ENCODE data around the gene SLC24A5. TPM values are rescaled to one million over a fixed set of nuclear protein-coding genes. Genes with fewer than 3 reads are reported as not detected.

SLC24A5 gene
- total and polyA plus RNA-seq, 7 experiments from 2014 or later, result not detected

GRCh38 chr15:48132874-48133273 lies 12.1 kb downstream of the SLC24A5 start:
- Mint-ChIP-seq H3K4me3 (no peak overlapping the region), H3K27me3 (peaks cover 0 to 13% (median 6%) of the 10 kb centered on the region in 5 donors), H3K36me3 (no peaks in the 10 kb centered on the region), H3K4me1 (peaks cover 0 to 2% (median 0%) of the 10 kb centered on the region in 7 donors), H3K9me3 (peaks cover 0 to 4% (median 0%) of the 10 kb centered on the region in 11 donors), H3K27ac (no peak overlapping the region)
- POLR2A ChIA-PET, result no interaction called here
- H3K4me3 ChIP-seq (ENCODE audit: low read length), result no peak overlapping the region
- intact Hi-C loops (cut with micrococcal nuclease), result no loop called here
- ATAC-seq, result no peak
- no peak overlapping the region for H3K27ac ChIP-seq (ENCODE audit: low read depth, low read length)
- H3K36me3 ChIP-seq (ENCODE audit: control insufficient read depth in 2 of 3, insufficient read depth in 3 of 3, low read length in 3 of 3), result no peaks in the 10 kb centered on the region
- no peaks in the 10 kb centered on the region for H3K27me3 ChIP-seq (ENCODE audit: control insufficient read depth in 2 of 2, insufficient read depth in 2 of 2, low read length in 2 of 2)
- no peaks in the 10 kb centered on the region for H3K4me1 ChIP-seq (ENCODE audit: control insufficient read depth in 2 of 2, insufficient read depth in 2 of 2, low read length in 2 of 2)
- no peak for DNase-seq
- CTCF ChIA-PET, result no interaction called here
- H3K9me3 ChIP-seq (ENCODE audit: control insufficient read depth in 2 of 3, low read length in 3 of 3), result no peaks in the 10 kb centered on the region

GRCh38 chr15:48143856-48144255 lies 23.1 kb downstream of the SLC24A5 start:
- DNase-seq (no peak), ATAC-seq (no peak)
- ChIA-PET CTCF (no interaction called here), POLR2A (no interaction called here)
- peaks cover 0 to 8% (median 5%) of the 10 kb centered on the region in 5 donors for H3K36me3 Mint-ChIP-seq
- intact Hi-C loops (cut with micrococcal nuclease), result no loop called here
- Histone ChIP-seq H3K9me3 (ENCODE audit: control insufficient read depth in 2 of 3, low read length in 3 of 3) (no peaks in the 10 kb centered on the region), H3K4me1 (ENCODE audit: control insufficient read depth in 2 of 2, insufficient read depth in 2 of 2, low read length in 2 of 2) (no peaks in the 10 kb centered on the region), H3K36me3 (ENCODE audit: control insufficient read depth in 2 of 3, insufficient read depth in 3 of 3, low read length in 3 of 3) (no peaks in the 10 kb centered on the region), H3K27ac (ENCODE audit: low read depth, low read length) (no peak overlapping the region), H3K27me3 (ENCODE audit: control insufficient read depth in 2 of 2, insufficient read depth in 2 of 2, low read length in 2 of 2) (no peaks in the 10 kb centered on the region), H3K4me3 (ENCODE audit: low read length) (no peak overlapping the region)
- no peaks in the 10 kb centered on the region for H3K9me3 Mint-ChIP-seq
- H3K27ac Mint-ChIP-seq, result no peak overlapping the region
- peaks cover 0 to 9% (median 0%) of the 10 kb centered on the region in 7 donors for H3K4me1 Mint-ChIP-seq
- H3K4me3 Mint-ChIP-seq, result no peak overlapping the region
- no peaks in the 10 kb centered on the region for H3K27me3 Mint-ChIP-seq

DNA sequence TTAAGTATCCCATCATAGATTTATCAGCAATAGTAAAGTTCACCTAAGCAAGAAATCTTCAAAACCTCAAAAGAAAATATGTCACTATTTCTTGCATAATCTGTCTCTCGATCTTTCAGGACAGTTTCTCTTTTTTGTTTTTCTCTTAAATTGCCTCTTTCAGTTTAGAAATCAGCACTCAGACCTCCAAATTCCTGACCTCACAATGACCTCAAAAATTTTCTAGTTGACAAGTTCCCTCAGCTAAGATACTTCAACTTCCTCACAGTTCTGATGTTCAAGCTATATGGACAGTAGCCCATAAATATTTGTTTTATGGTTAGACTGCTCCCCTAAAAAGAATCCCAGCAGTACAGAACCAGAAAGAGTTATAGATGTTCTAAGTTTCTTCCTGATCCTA lies 24.1 kb downstream of the SLC24A5 start:
- Histone ChIP-seq H3K4me3 (ENCODE audit: low read length) (no peak overlapping the region), H3K27ac (ENCODE audit: low read depth, low read length) (no peak overlapping the region), H3K36me3 (ENCODE audit: control insufficient read depth in 2 of 3, insufficient read depth in 3 of 3, low read length in 3 of 3) (no peaks in the 10 kb centered on the region), H3K4me1 (ENCODE audit: control insufficient read depth in 2 of 2, insufficient read depth in 2 of 2, low read length in 2 of 2) (no peaks in the 10 kb centered on the region), H3K27me3 (ENCODE audit: control insufficient read depth in 2 of 2, insufficient read depth in 2 of 2, low read length in 2 of 2) (no peaks in the 10 kb centered on the region), H3K9me3 (ENCODE audit: control insufficient read depth in 2 of 3, low read length in 3 of 3) (no peaks in the 10 kb centered on the region)
- no peak overlapping the region for H3K4me3 Mint-ChIP-seq
- intact Hi-C loops (cut with micrococcal nuclease), result no loop called here
- no peaks in the 10 kb centered on the region for H3K27me3 Mint-ChIP-seq
- ATAC-seq (no peak), DNase-seq (no peak)
- H3K4me1 Mint-ChIP-seq, result peaks cover 0 to 9% (median 0%) of the 10 kb centered on the region in 7 donors
- peaks cover 0 to 1% (median 0%) of the 10 kb centered on the region in 11 donors for H3K9me3 Mint-ChIP-seq
- peaks cover 0 to 11% (median 9%) of the 10 kb centered on the region in 5 donors for H3K36me3 Mint-ChIP-seq
- POLR2A ChIA-PET, result no interaction called here
- CTCF ChIA-PET, result no interaction called here
- no peak overlapping the region for H3K27ac Mint-ChIP-seq

DNA sequence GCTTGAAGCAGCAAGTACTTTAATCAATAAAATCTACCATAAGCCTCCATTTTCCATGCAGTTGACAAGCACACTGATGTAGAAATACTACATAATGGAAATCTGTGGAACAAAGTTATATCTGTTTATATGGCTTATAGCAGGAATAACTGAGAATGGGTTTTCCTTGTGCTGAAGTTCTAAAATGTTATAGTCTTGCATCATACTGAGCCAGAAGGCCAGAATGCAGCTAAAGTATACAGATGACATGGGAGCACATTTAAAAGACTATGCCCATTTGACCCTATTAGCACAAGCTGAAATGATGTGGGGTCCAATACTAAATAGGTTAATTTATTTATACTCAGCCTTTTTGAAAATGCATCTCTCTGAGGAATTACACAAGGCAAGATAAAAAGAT lies 25.1 kb downstream of the SLC24A5 start:
- Mint-ChIP-seq H3K4me3 (no peak overlapping the region), H3K9me3 (peaks cover 0 to 1% (median 0%) of the 10 kb centered on the region in 11 donors), H3K27me3 (no peaks in the 10 kb centered on the region), H3K36me3 (peaks cover 0 to 14% (median 9%) of the 10 kb centered on the region in 5 donors), H3K4me1 (peaks cover 0 to 9% (median 0%) of the 10 kb centered on the region in 7 donors), H3K27ac (no peak overlapping the region)
- ChIA-PET CTCF (no interaction called here), POLR2A (no interaction called here)
- Histone ChIP-seq H3K36me3 (ENCODE audit: control insufficient read depth in 2 of 3, insufficient read depth in 3 of 3, low read length in 3 of 3) (no peaks in the 10 kb centered on the region), H3K9me3 (ENCODE audit: control insufficient read depth in 2 of 3, low read length in 3 of 3) (no peaks in the 10 kb centered on the region), H3K27me3 (ENCODE audit: control insufficient read depth in 2 of 2, insufficient read depth in 2 of 2, low read length in 2 of 2) (no peaks in the 10 kb centered on the region), H3K4me3 (ENCODE audit: low read length) (no peak overlapping the region), H3K4me1 (ENCODE audit: control insufficient read depth in 2 of 2, insufficient read depth in 2 of 2, low read length in 2 of 2) (no peaks in the 10 kb centered on the region), H3K27ac (ENCODE audit: low read depth, low read length) (no peak overlapping the region)
- no peak for ATAC-seq
- intact Hi-C loops (cut with micrococcal nuclease), result no loop called here
- DNase-seq, result no peak

- DNase-seq (no peak), ATAC-seq (no peak)
- no peaks in the 10 kb centered on the region for H3K27me3 Mint-ChIP-seq
- peaks cover 0 to 20% (median 12%) of the 10 kb centered on the region in 5 donors for H3K36me3 Mint-ChIP-seq
- no peak overlapping the region for H3K4me3 ChIP-seq (ENCODE audit: low read length)
- peaks cover 0 to 1% (median 0%) of the 10 kb centered on the region in 11 donors for H3K9me3 Mint-ChIP-seq
- no peak overlapping the region for H3K27ac Mint-ChIP-seq
- H3K4me3 Mint-ChIP-seq, result no peak overlapping the region
- peaks cover 0 to 9% (median 0%) of the 10 kb centered on the region in 7 donors for H3K4me1 Mint-ChIP-seq
- ChIA-PET POLR2A (no interaction called here), CTCF (no interaction called here)
- H3K27ac ChIP-seq (ENCODE audit: low read depth, low read length), result no peak overlapping the region
- no peaks in the 10 kb centered on the region for H3K4me1 ChIP-seq (ENCODE audit: control insufficient read depth in 2 of 2, insufficient read depth in 2 of 2, low read length in 2 of 2)
- intact Hi-C loops (cut with micrococcal nuclease), result no loop called here
- no peaks in the 10 kb centered on the region for H3K36me3 ChIP-seq (ENCODE audit: control insufficient read depth in 2 of 3, insufficient read depth in 3 of 3, low read length in 3 of 3)
- no peaks in the 10 kb centered on the region for H3K27me3 ChIP-seq (ENCODE audit: control insufficient read depth in 2 of 2, insufficient read depth in 2 of 2, low read length in 2 of 2)
- no peaks in the 10 kb centered on the region for H3K9me3 ChIP-seq (ENCODE audit: control insufficient read depth in 2 of 3, low read length in 3 of 3)
Measured at GRCh38 chr15:48147358-48147757, 26.6 kb downstream of the SLC24A5 start.

GRCh38 chr15:48149858-48150257 lies 29.1 kb downstream of the SLC24A5 start:
- Histone ChIP-seq H3K27me3 (ENCODE audit: control insufficient read depth in 2 of 2, insufficient read depth in 2 of 2, low read length in 2 of 2) (no peaks in the 10 kb centered on the region), H3K4me3 (ENCODE audit: low read length) (no peak overlapping the region), H3K4me1 (ENCODE audit: control insufficient read depth in 2 of 2, insufficient read depth in 2 of 2, low read length in 2 of 2) (no peaks in the 10 kb centered on the region), H3K36me3 (ENCODE audit: control insufficient read depth in 2 of 3, insufficient read depth in 3 of 3, low read length in 3 of 3) (no peaks in the 10 kb centered on the region), H3K27ac (ENCODE audit: low read depth, low read length) (no peak overlapping the region), H3K9me3 (ENCODE audit: control insufficient read depth in 2 of 3, low read length in 3 of 3) (no peaks in the 10 kb centered on the region)
- no peaks in the 10 kb centered on the region for H3K27me3 Mint-ChIP-seq
- ChIA-PET POLR2A (no interaction called here), CTCF (no interaction called here)
- no peak overlapping the region for H3K4me3 Mint-ChIP-seq
- peaks cover 0 to 1% (median 0%) of the 10 kb centered on the region in 11 donors for H3K9me3 Mint-ChIP-seq
- peaks cover 0 to 2% (median 0%) of the 10 kb centered on the region in 7 donors for H3K4me1 Mint-ChIP-seq
- no peak for DNase-seq
- no peak overlapping the region for H3K27ac Mint-ChIP-seq
- ATAC-seq, result no peak
- intact Hi-C loops (cut with micrococcal nuclease), result no loop called here
- peaks cover 5 to 26% (median 12%) of the 10 kb centered on the region in 5 donors for H3K36me3 Mint-ChIP-seq

GRCh38 chr15:48153526-48153925 lies 32.7 kb downstream of the SLC24A5 start:
- CTCF ChIA-PET, result no interaction called here

More at GRCh38 chr15:48153526-48153925, 32.7 kb downstream of the SLC24A5 start:
- Histone ChIP-seq H3K4me3 (ENCODE audit: low read length) (no peak overlapping the region), H3K9me3 (ENCODE audit: control insufficient read depth in 2 of 3, low read length in 3 of 3) (no peaks in the 10 kb centered on the region), H3K4me1 (ENCODE audit: control insufficient read depth in 2 of 2, insufficient read depth in 2 of 2, low read length in 2 of 2) (no peaks in the 10 kb centered on the region), H3K36me3 (ENCODE audit: control insufficient read depth in 2 of 3, insufficient read depth in 3 of 3, low read length in 3 of 3) (no peaks in the 10 kb centered on the region), H3K27ac (ENCODE audit: low read depth, low read length) (no peak overlapping the region), H3K27me3 (ENCODE audit: control insufficient read depth in 2 of 2, insufficient read depth in 2 of 2, low read length in 2 of 2) (no peaks in the 10 kb centered on the region)
- Mint-ChIP-seq H3K4me1 (no peaks in the 10 kb centered on the region), H3K9me3 (peaks cover 0 to 1% (median 0%) of the 10 kb centered on the region in 11 donors), H3K36me3 (peaks cover 6 to 26% (median 14%) of the 10 kb centered on the region in 5 donors), H3K27ac (no peak overlapping the region), H3K27me3 (no peaks in the 10 kb centered on the region), H3K4me3 (no peak overlapping the region)
- intact Hi-C loops (cut with micrococcal nuclease), result no loop called here
- POLR2A ChIA-PET, result no interaction called here
- ATAC-seq (no peak), DNase-seq (no peak)

All from naive thymus-derived CD4-positive, alpha-beta T cell (primary cell).